Stimulated activated CD4-positive, alpha-beta T cell treated with anti-CD3 and anti-CD28 coated beads, Interleukin-1b, Interleukin-23, amount 100 ng/mL, for 48 hours (primary cell): ENCODE data around the gene PTPN14.
A peak's percentile ranks its signal among the peaks of the same experiment; 100 is the strongest.

ENCODE experiments used
- DNase-seq: peaks from one replicate; pipeline ENCODE4 v3.0.0-alpha.2; 2020

PTPN14 gene

GRCh38 chr1:214360116-214360515 is 191.3 kb downstream of the PTPN14 start:
- no peak for DNase-seq

DNA sequence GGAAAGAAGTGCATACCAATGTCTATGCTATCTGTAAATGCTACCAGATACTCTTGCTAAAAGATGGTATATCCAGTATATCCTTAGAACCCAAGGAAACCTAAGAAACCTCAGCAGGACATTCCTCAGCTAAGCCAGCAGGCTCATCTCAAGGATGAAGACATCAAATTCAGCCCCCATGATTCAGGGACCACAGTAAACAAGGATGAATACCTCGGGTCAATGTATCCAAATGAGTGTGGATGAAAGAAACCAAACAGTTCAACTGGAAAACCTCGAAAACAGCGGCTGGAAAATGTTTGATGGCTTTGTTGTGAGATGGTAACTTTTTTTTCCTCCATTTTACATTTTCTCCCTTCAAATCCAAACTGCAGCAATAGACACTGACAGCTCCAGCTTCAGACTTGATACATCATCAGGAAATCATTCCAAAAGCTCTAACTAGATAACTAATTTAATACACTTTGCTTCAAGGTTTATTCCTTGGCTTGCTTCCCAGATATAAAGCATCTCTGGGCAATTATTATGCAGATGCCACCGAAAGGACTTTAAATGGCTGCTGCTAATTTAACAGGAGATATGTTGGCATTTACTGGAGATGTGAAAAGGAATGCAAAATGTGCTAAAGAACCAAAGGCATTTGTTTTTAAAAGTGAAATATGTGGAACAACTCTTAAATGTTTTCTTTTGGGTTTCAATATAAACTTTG is 196.8 kb downstream of the PTPN14 start:
- no peak for DNase-seq

DNA sequence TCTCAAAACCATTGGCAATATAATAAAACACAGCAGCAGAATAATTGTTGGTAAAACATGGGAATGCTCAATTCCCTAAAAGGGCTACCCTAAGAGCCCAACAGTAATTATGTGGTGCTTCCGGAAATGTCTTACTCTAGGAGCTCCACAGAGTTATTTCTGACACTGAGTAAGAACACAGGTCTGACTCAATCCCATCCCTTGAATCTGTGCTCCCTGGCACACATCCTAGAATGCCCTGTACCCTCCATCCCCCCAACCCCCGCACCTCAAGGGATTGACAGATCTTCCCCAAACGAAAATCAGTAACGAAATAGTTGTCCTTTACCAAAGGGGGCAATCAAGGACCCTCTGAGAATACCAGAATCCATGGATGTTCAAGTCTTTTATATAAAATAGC is 198.6 kb downstream of the PTPN14 start:
- DNase-seq: no peak

DNA sequence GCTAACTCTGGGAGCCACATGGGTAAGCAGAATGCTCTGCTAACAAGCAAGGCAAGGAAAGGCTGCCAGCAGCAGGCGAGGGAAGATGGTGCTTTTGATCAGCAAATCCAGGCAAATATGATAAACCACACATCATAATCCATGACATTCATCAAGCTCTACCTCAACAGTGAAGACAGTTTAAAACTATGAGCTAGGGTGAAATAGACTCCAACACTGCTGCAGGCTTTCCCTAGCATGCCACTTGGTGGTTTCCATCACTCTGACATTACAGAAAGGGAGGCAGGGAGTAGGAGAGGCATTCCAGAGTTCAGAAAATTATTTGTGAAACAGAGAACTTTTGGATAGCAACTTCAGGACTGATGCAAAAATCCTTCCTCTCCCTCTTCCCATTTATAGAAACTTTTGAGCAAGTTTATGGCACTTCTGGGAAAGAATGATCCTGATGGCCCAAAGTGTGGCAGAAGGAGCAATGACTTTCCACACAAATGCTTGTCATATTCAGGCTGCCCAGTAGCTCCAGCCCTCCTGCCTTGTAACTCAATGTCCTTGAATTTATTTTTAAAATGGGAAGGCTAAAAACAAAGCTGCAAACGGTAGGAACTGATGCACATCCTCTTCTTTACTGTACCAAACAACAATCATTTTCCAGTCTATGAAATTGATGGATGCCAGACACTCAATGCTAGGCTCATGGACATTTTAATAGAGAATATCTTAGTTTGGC is 199.7 kb downstream of the PTPN14 start:
- DNase-seq: no peak

DNA sequence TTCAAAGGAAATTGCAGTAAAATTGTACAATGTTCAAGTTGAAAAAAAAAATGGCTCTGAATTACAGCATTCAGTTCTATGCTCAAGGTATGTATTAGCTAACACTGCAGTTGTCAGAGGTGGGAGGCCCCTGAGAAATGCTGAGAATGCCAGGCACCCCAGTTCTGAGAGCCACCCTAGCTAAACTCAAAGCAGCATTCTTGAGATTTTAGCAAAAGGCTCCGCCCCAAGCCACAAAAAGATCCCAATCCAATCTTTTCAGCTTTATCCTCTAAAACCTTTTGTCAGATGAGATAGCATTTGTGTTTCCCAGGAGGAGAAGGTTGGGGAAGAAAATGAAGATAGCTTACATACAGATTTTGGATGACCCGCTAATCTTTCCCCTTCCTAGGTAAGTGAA is 201.6 kb downstream of the PTPN14 start:
- no peak for DNase-seq

DNA sequence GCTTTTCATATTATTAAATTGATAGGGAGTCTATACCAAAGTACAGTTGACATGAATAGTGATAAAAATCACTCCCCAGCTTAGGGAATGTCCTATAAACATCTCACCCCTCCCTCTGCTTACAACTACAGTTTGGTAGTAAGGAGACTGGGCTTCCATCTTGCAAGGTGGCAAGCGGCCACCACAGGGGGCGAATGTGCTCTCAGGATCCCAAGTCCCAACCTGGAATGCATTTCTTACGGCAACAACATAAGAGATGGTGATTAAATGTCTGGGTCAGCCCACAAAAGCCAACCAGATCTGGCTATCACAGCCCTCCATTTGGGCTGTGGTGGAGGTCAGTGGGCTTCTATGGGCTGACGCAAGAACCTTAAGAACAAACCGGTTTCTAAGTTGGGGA is 202.4 kb downstream of the PTPN14 start:
- no peak for DNase-seq

GRCh38 chr1:214344897-214345296 is 206.5 kb downstream of the PTPN14 start:
- no peak for DNase-seq

GRCh38 chr1:214342525-214342924 is 208.9 kb downstream of the PTPN14 start:
- DNase-seq: no peak

DNA sequence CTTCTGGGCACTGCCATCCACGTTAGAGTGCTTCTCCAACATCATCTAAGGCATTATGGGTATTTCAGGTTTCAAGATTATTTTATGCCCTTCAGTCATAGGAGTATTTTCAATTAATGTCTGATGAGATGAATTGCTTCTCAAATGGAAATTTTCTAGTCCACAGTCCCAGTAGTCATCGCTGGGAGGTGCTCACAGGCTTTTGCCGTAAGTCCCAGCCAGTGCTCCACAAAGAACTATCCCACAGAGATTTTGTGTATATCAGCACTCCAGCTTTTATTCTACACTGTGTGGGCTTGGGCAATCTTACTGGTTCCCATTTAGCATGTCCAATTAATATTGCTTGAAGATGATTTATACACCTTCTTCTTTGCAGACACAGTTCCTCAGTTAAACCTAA is 209.5 kb downstream of the PTPN14 start:
- DNase-seq: no peak

- no peak for DNase-seq
Observed at GRCh38 chr1:214341459-214341858, 209.9 kb downstream of the PTPN14 start.

GRCh38 chr1:214338212-214338611 is 213.2 kb downstream of the PTPN14 start:
- no peak for DNase-seq

DNA sequence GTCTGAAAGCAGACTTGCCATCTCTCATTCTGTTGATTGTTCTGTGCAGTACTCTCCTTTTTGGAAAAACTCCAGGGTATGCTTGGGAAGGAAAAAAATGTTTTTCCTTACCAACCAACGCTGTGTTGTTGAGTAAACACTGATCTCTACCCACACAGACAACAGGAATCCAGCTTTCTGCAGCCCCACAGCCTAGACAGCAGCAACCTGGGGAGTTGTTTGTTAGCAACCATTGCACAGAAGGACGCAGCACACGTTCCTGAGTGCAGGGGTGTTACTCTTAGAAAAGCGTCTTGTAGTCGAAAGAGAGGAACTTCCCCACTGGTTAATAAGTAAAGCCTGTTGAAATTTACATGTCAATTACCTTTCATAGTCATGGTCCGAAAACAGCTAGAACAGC is 213.9 kb downstream of the PTPN14 start:
- DNase-seq: no peak

GRCh38 chr1:214337015-214337414 is 214.4 kb downstream of the PTPN14 start:
- DNase-seq: no peak

DNA sequence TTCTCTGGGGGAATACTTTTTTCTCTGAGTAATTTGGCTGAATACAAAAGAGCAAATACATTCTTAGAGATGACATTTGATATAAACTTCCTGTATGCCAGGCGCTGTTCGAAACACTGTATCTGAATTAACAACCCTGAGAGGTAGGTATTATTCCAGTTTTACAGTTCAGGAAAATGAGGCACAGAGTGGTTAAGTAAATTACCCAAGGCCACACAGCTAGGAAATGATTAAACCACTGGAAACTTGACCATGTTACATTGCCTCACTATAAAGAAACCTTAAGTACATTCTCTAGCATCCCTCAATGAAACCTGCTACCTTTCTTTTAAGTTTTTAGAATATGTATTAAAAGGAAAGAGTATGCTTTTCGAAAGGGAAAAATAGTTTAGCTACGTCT is 215.8 kb downstream of the PTPN14 start:
- DNase-seq: no peak

- peak; percentile 33 for DNase-seq
Observed at GRCh38 chr1:214332946-214333798, 218.2 kb downstream of the PTPN14 start.

- DNase-seq: peak; percentile 59
Observed at GRCh38 chr1:214331827-214332423, 219.5 kb downstream of the PTPN14 start.

GRCh38 chr1:214331180-214331579 is 220.2 kb downstream of the PTPN14 start:
- no peak for DNase-seq

- no peak for DNase-seq
Observed at GRCh38 chr1:214330715-214331114, 220.7 kb downstream of the PTPN14 start.

- no peak for DNase-seq
Observed at GRCh38 chr1:214330222-214330621, 221.2 kb downstream of the PTPN14 start.

DNA sequence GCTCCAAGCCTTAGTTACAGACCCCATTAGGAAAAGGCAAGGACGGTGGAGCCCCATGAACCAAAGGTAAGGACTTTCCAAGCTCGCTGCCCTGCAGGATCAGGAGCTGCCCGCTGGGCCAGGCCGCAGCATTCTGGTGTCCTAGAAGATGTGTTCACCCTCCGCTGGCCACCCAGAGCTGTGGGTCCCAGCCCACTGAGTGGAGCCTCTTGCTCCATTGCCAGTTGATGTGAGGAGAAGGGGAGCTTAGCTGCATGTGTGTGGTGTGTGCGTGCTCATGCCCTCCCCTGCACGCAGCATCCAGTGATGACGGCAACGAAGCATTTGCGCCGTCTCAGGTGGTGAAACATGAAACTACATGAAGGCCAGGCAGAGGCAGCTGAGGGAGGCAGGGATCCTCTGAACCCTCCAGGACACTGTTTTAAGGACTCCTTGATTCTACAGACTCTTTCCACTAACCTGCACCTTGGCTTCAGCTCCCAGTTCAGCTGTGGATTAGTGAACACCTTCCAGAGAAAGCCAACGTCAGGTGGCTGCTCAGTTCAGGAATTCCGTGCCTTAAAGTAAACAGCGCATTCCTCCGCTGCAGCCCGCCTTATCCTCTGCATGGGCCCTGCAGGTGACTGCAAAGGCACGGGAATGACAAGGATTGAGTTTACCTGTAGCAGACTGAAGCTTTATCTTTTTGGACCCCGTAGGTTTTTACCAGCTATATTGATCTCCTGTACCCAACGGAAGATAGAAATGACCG is 221.8 kb downstream of the PTPN14 start:
- DNase-seq: no peak

DNA sequence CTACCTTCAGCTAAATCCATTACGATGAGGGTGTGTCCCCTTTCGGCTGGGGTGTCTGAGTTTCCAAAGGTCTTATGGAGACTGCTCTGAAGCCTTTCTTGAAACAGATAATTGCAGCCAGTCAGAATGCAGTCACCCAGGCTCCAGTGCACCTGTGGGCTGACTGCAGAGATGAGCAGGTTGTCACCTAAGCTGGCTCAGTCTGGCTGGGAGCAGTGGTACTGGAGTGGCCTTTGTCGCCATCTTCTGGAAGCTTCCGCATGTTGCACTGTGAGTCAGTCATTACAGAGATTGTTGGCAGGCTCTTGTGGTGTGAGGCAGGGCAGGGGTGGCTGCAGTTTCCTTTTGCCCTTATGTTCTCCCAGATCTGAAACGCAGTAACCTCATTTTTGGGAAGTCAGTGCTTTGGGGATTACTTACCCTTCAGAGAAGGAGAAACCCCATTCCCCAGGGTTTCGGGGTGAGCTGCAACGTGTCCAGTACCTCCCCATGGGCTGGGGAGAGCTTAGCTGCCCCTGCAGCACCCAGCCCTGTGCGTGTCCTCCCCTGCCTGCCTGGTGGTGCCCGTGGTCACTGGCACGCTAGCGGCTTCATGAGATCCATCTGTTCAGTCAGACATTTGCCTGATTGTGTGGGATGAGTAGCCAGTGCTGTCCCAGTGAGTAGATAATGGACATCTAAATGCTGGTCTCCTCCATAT is 222.5 kb downstream of the PTPN14 start:
- peak; percentile 80 for DNase-seq

GRCh38 chr1:214327514-214327913 is 223.9 kb downstream of the PTPN14 start:
- no peak for DNase-seq
